ENCODE data around the gene CLEC4C.
"Not testable (repeated sequence)": the region's sequence is repeated elsewhere in the genome, so short reads cannot be mapped to it uniquely, and the experiment has no call there.

The CLEC4C gene

GRCh38 chr12:7787574-7788293, 40.6 kb upstream of the CLEC4C start:
- no peak overlapping the region for H3K4me2 ChIP-seq (ENCODE audit: low read length, poor library complexity, severe bottlenecking)
- no peaks in the 10 kb centered on the region for H3K4me1 ChIP-seq (ENCODE audit: control insufficient read depth, insufficient read depth, low read depth, low read length)
- no peaks in the 10 kb centered on the region for H3K9me3 ChIP-seq (ENCODE audit: control insufficient read depth, low read length)
- H2AK5ac ChIP-seq (ENCODE audit: low read length, severe bottlenecking) = no peak overlapping the region
- H3K9ac ChIP-seq (ENCODE audit: low read length) = no peak overlapping the region
- no peak overlapping the region for H2AFZ ChIP-seq (ENCODE audit: low read depth, low read length)
- 44% methylated on average over 11 of the region's 13 CpGs for WGBS
- no peaks in the 10 kb centered on the region for H3K36me3 ChIP-seq (ENCODE audit: control insufficient read depth in 1 of 2, insufficient read depth in 2 of 2, low read depth in 1 of 2, low read length in 2 of 2)
- H3K4me3 ChIP-seq (ENCODE audit: insufficient read depth in 1 of 2, low read depth in 1 of 2, low read length in 2 of 2) = peak overlapping the region in 1 of 2 experiments; percentile 46
- no peak overlapping the region for H3K14ac ChIP-seq (ENCODE audit: low read length in 2 of 2)
- peaks cover 21 to 43% of the 10 kb centered on the region in 2 experiments for H3K27me3 ChIP-seq (ENCODE audit: control insufficient read depth in 1 of 2, insufficient read depth in 1 of 2, low read length in 2 of 2)
- no peak overlapping the region for H2BK120ac ChIP-seq (ENCODE audit: low read depth, low read length)
- H3K79me1 ChIP-seq (replicated peaks; ENCODE audit: low read length, poor library complexity, severe bottlenecking) = no peaks in the 10 kb centered on the region
- no peak for DNase-seq
- H3K23ac ChIP-seq (ENCODE audit: low read length in 2 of 2) = no peak overlapping the region
- no peak overlapping the region for H3K27ac ChIP-seq (ENCODE audit: low read length, poor library complexity, severe bottlenecking)
- H2BK5ac ChIP-seq (ENCODE audit: low read depth, low read length, poor library complexity, severe bottlenecking) = no peak overlapping the region
- H4K91ac ChIP-seq (ENCODE audit: low read length) = no peak overlapping the region
- H3K4ac ChIP-seq (ENCODE audit: low read depth in 1 of 2, low read length in 2 of 2) = no peak overlapping the region
- H2BK15ac ChIP-seq (ENCODE audit: low read depth, poor library complexity, severe bottlenecking) = no peak overlapping the region
- H4K8ac ChIP-seq (ENCODE audit: low read length) = no peak overlapping the region
- H2BK12ac ChIP-seq (ENCODE audit: low read length in 2 of 2) = no peak overlapping the region
- H3K18ac ChIP-seq (ENCODE audit: low read depth in 1 of 2, low read length in 2 of 2) = no peak overlapping the region

GRCh38 chr12:7784701-7785100, 37.5 kb upstream of the CLEC4C start:
- H3K36me3 ChIP-seq (ENCODE audit: control insufficient read depth in 1 of 2, insufficient read depth in 2 of 2, low read depth in 1 of 2, low read length in 2 of 2) = no peaks in the 10 kb centered on the region
- no peaks in the 10 kb centered on the region for H3K79me1 ChIP-seq (replicated peaks; ENCODE audit: low read length, poor library complexity, severe bottlenecking)
- WGBS = 82% methylated on average over 1 of the region's 2 CpGs
- H2BK12ac ChIP-seq (ENCODE audit: low read length in 2 of 2) = no peak overlapping the region
- H3K23ac ChIP-seq (ENCODE audit: low read length in 2 of 2) = no peak overlapping the region
- DNase-seq = no peak
- H3K4me2 ChIP-seq (ENCODE audit: low read length, poor library complexity, severe bottlenecking) = no peak overlapping the region
- no peak overlapping the region for H3K9ac ChIP-seq (ENCODE audit: low read length)
- H4K91ac ChIP-seq (ENCODE audit: low read length) = no peak overlapping the region
- H3K27me3 ChIP-seq (ENCODE audit: control insufficient read depth in 1 of 2, insufficient read depth in 1 of 2, low read length in 2 of 2) = peaks cover 13 to 27% of the 10 kb centered on the region in 2 experiments
- H3K4me1 ChIP-seq (ENCODE audit: control insufficient read depth, insufficient read depth, low read depth, low read length) = no peaks in the 10 kb centered on the region
- no peak overlapping the region for H3K27ac ChIP-seq (ENCODE audit: low read length, poor library complexity, severe bottlenecking)
- no peak overlapping the region for H2BK5ac ChIP-seq (ENCODE audit: low read depth, low read length, poor library complexity, severe bottlenecking)
- H4K8ac ChIP-seq (ENCODE audit: low read length) = no peak overlapping the region
- no peak overlapping the region for H3K14ac ChIP-seq (ENCODE audit: low read length in 2 of 2)
- no peak overlapping the region for H2BK120ac ChIP-seq (ENCODE audit: low read depth, low read length)
- H3K4ac ChIP-seq (ENCODE audit: low read depth in 1 of 2, low read length in 2 of 2) = no peak overlapping the region
- H3K4me3 ChIP-seq (ENCODE audit: insufficient read depth in 1 of 2, low read depth in 1 of 2, low read length in 2 of 2) = no peak overlapping the region
- H2AFZ ChIP-seq (ENCODE audit: low read depth, low read length) = no peak overlapping the region
- no peak overlapping the region for H2BK15ac ChIP-seq (ENCODE audit: low read depth, poor library complexity, severe bottlenecking)
- no peak overlapping the region for H2AK5ac ChIP-seq (ENCODE audit: low read length, severe bottlenecking)
- no peaks in the 10 kb centered on the region for H3K9me3 ChIP-seq (ENCODE audit: control insufficient read depth, low read length)
- H3K18ac ChIP-seq (ENCODE audit: low read depth in 1 of 2, low read length in 2 of 2) = no peak overlapping the region

- H2BK15ac ChIP-seq (ENCODE audit: low read depth, poor library complexity, severe bottlenecking); H4K91ac ChIP-seq (ENCODE audit: low read length); H3K4me1 ChIP-seq (ENCODE audit: control insufficient read depth, insufficient read depth, low read depth, low read length); H3K9ac ChIP-seq (ENCODE audit: low read length); H4K8ac ChIP-seq (ENCODE audit: low read length); H3K4me2 ChIP-seq (ENCODE audit: low read length, poor library complexity, severe bottlenecking); H3K14ac ChIP-seq (ENCODE audit: low read length in 2 of 2); H2AK5ac ChIP-seq (ENCODE audit: low read length, severe bottlenecking); DNase-seq; H3K79me1 ChIP-seq (replicated peaks; ENCODE audit: low read length, poor library complexity, severe bottlenecking); H2BK120ac ChIP-seq (ENCODE audit: low read depth, low read length); H3K9me3 ChIP-seq (ENCODE audit: control insufficient read depth, low read length); H3K23ac ChIP-seq (ENCODE audit: low read length in 2 of 2); H3K27ac ChIP-seq (ENCODE audit: low read length, poor library complexity, severe bottlenecking); H2BK5ac ChIP-seq (ENCODE audit: low read depth, low read length, poor library complexity, severe bottlenecking); H3K4ac ChIP-seq (ENCODE audit: low read depth in 1 of 2, low read length in 2 of 2); H2AFZ ChIP-seq (ENCODE audit: low read depth, low read length); H3K4me3 ChIP-seq (ENCODE audit: insufficient read depth in 1 of 2, low read depth in 1 of 2, low read length in 2 of 2); H2BK12ac ChIP-seq (ENCODE audit: low read length in 2 of 2); H3K36me3 ChIP-seq (ENCODE audit: control insufficient read depth in 1 of 2, insufficient read depth in 2 of 2, low read depth in 1 of 2, low read length in 2 of 2); H3K18ac ChIP-seq (ENCODE audit: low read depth in 1 of 2, low read length in 2 of 2): not testable (repeated sequence)
- peaks cover 9 to 22% of the 10 kb centered on the region in 2 experiments for H3K27me3 ChIP-seq (ENCODE audit: control insufficient read depth in 1 of 2, insufficient read depth in 1 of 2, low read length in 2 of 2)
- WGBS = 91% methylated on average over 8 of the region's 9 CpGs
Measured at GRCh38 chr12:7783433-7783832, 36.3 kb upstream of the CLEC4C start.

DNA sequence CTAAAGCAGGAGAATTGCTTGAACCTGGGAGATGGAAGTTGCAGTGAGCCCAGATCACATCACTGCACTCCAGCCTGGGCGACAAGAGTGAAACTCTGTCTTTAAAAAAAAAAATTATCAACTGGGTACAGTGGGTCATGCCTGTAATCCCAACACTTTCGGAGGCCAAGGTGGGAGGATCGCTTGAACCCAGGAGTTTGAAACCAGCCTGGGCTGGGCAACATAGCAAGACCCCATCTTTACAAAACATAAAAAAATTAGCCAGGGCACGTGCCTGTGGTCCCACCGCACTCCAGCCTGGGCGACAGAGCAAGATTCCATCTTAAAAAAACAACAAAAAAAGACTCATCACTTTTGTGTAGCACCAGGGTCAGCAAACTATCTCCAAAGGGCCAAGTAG, 34.9 kb upstream of the CLEC4C start:
- Histone ChIP-seq H2BK120ac (ENCODE audit: low read depth, low read length) (no peak overlapping the region), H4K8ac (ENCODE audit: low read length) (no peak overlapping the region), H3K4ac (ENCODE audit: low read depth in 1 of 2, low read length in 2 of 2) (no peak overlapping the region), H3K23ac (ENCODE audit: low read length in 2 of 2) (no peak overlapping the region), H2BK12ac (ENCODE audit: low read length in 2 of 2) (no peak overlapping the region), H3K14ac (ENCODE audit: low read length in 2 of 2) (no peak overlapping the region), H3K36me3 (ENCODE audit: control insufficient read depth in 1 of 2, insufficient read depth in 2 of 2, low read depth in 1 of 2, low read length in 2 of 2) (no peaks in the 10 kb centered on the region), H3K27me3 (ENCODE audit: control insufficient read depth in 1 of 2, insufficient read depth in 1 of 2, low read length in 2 of 2) (peaks cover 0 to 9% of the 10 kb centered on the region in 2 experiments), H2AK5ac (ENCODE audit: low read length, severe bottlenecking) (no peak overlapping the region), H3K4me3 (ENCODE audit: insufficient read depth in 1 of 2, low read depth in 1 of 2, low read length in 2 of 2) (no peak overlapping the region), H3K4me1 (ENCODE audit: control insufficient read depth, insufficient read depth, low read depth, low read length) (no peaks in the 10 kb centered on the region), H3K18ac (ENCODE audit: low read depth in 1 of 2, low read length in 2 of 2) (no peak overlapping the region), H4K91ac (ENCODE audit: low read length) (no peak overlapping the region), H3K9ac (ENCODE audit: low read length) (no peak overlapping the region), H3K79me1 (replicated peaks; ENCODE audit: low read length, poor library complexity, severe bottlenecking) (no peaks in the 10 kb centered on the region), H2AFZ (ENCODE audit: low read depth, low read length) (no peak overlapping the region), H3K9me3 (ENCODE audit: control insufficient read depth, low read length) (no peaks in the 10 kb centered on the region), H3K27ac (ENCODE audit: low read length, poor library complexity, severe bottlenecking) (no peak overlapping the region), H3K4me2 (ENCODE audit: low read length, poor library complexity, severe bottlenecking) (no peak overlapping the region), H2BK5ac (ENCODE audit: low read depth, low read length, poor library complexity, severe bottlenecking) (no peak overlapping the region), H2BK15ac (ENCODE audit: low read depth, poor library complexity, severe bottlenecking) (no peak overlapping the region)
- 90% methylated on average over 6 of the region's 6 CpGs for WGBS
- DNase-seq = no peak

Data from mesenchymal stem cell (in vitro differentiated cells and primary cell).